Measurements from ENCODE around the gene ITGA11. TPM values are rescaled to one million over a fixed set of nuclear protein-coding genes. Genes with fewer than 3 reads are reported as not detected.

The ITGA11 gene
- total RNA-seq, 4 donors from 2014 or later = 3.3 to 15.8 (median 8.6) TPM

DNA sequence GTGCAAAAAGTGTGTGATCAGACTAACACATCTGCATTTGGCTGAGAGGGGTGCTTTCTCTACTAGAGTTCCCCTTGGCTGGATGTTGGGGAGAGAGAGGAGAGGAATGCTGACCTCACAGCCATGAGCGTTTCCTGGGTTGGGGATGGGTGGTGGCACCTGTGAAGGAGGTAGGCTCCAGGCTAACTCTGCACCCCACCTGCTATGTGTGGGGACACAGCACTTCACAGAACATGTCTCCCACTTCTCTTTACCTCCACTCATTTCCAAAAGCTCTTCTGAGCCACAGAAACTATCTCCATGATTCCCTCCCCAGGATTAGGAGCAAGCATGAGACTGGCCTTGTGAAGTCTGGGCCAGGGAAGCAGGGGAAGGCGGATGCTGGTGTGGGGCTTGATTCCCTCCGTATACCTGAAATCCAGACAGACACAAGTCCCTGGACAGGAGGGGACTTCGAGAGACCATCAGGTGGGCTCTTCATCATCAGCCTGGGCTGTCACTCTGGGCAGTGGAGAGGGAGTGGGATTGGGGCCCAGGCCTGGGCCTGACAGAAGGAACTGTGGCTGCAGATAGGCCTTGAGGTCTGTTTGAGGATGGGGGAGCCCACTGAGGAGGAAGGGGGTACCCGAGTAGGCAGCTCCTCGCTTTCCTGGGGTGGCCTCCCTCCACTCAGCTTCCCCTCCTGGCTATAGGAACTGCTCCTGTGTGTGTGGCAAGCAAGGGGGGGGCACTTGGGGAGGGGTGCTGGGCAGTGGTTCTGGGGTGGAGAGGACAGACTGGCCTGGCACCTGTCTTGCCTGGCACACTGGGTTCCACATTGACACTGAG lies 113.7 kb downstream of the ITGA11 start:
- TF ChIP-seq POLR2AphosphoS5 (IDR thresholded peaks at IDR 0.05) (no peak), POLR2A (IDR thresholded peaks at IDR 0.05; ENCODE audit: low read depth) (no peak), EP300 (IDR thresholded peaks at IDR 0.05) (no peak)
- TF ChIP-seq, protein P1, sequence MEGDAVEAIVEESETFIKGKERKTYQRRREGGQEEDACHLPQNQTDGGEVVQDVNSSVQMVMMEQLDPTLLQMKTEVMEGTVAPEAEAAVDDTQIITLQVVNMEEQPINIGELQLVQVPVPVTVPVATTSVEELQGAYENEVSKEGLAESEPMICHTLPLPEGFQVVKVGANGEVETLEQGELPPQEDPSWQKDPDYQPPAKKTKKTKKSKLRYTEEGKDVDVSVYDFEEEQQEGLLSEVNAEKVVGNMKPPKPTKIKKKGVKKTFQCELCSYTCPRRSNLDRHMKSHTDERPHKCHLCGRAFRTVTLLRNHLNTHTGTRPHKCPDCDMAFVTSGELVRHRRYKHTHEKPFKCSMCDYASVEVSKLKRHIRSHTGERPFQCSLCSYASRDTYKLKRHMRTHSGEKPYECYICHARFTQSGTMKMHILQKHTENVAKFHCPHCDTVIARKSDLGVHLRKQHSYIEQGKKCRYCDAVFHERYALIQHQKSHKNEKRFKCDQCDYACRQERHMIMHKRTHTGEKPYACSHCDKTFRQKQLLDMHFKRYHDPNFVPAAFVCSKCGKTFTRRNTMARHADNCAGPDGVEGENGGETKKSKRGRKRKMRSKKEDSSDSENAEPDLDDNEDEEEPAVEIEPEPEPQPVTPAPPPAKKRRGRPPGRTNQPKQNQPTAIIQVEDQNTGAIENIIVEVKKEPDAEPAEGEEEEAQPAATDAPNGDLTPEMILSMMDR (IDR thresholded peaks at IDR 0.05) = no peak
- no peak overlapping the region for H3K27ac ChIP-seq (replicated peaks in 1 of 4)
- no peak overlapping the region for H3K4me3 ChIP-seq
- intact Hi-C loops (cut with DNase I) = no loop called here
- 84% methylated on average over 4 of the region's 6 CpGs for WGBS
- H3K27me3 ChIP-seq = peaks cover 0 to 34% (median 0%) of the 10 kb centered on the region in 4 donors
- peaks cover 0 to 14% (median 0%) of the 10 kb centered on the region in 4 donors for H3K36me3 ChIP-seq
- H3K4me1 ChIP-seq = peaks cover 0 to 11% (median 9%) of the 10 kb centered on the region in 4 donors
- no peak for DNase-seq (ENCODE audit: extremely low spot score)
- H3K9me3 ChIP-seq = no peaks in the 10 kb centered on the region

DNA sequence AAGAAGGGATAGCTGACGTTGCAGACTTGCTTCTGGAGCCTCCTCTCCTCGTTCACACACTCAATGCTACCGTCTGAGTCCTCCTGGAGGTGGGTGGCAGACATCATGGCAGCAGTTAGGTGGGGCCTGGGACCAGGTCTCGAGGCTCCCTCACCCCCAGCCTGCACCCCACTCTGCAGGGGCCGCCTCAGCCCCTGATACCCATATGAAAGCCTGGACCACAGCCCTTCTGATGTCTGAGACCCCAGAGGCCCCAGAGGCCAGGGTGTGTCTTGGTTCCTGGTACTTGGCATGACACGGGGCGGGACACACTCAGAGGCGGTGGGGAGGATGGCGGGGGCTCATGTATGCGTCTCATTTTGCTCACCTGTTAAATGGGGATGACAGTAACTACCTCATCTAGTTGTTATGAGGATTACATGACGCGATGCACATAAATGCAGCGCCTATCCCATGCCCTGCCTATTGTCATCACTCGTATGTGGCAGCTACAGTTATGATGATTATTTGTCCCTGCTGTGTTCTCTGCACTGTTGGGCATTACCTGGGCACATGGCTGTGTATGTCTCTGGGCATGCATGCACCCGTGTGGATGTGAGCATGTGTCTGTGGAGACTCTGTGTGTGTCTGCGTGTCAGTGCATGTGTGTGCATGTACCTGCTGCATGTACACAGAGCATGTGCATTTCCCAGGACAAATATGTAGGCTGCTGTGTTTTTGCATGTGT lies 114.5 kb downstream of the ITGA11 start:
- H3K36me3 ChIP-seq = peaks cover 0 to 14% (median 0%) of the 10 kb centered on the region in 4 donors
- H3K27ac ChIP-seq (replicated peaks in 1 of 4) = no peak overlapping the region
- H3K4me1 ChIP-seq = peaks cover 0 to 11% (median 9%) of the 10 kb centered on the region in 4 donors
- H3K27me3 ChIP-seq = peaks cover 0 to 36% (median 0%) of the 10 kb centered on the region in 4 donors
- WGBS = 90% methylated on average over 15 of the region's 16 CpGs
- H3K9me3 ChIP-seq = no peaks in the 10 kb centered on the region
- H3K4me3 ChIP-seq = no peak overlapping the region
- DNase-seq (ENCODE audit: extremely low spot score) = no peak
- intact Hi-C loops (cut with DNase I) = no loop called here
- TF ChIP-seq, protein P1 (IDR thresholded peaks at IDR 0.05) = no peak
- no peak for TF ChIP-seq POLR2A (IDR thresholded peaks at IDR 0.05; ENCODE audit: low read depth)
- no peak for TF ChIP-seq POLR2AphosphoS5 (IDR thresholded peaks at IDR 0.05)

DNA sequence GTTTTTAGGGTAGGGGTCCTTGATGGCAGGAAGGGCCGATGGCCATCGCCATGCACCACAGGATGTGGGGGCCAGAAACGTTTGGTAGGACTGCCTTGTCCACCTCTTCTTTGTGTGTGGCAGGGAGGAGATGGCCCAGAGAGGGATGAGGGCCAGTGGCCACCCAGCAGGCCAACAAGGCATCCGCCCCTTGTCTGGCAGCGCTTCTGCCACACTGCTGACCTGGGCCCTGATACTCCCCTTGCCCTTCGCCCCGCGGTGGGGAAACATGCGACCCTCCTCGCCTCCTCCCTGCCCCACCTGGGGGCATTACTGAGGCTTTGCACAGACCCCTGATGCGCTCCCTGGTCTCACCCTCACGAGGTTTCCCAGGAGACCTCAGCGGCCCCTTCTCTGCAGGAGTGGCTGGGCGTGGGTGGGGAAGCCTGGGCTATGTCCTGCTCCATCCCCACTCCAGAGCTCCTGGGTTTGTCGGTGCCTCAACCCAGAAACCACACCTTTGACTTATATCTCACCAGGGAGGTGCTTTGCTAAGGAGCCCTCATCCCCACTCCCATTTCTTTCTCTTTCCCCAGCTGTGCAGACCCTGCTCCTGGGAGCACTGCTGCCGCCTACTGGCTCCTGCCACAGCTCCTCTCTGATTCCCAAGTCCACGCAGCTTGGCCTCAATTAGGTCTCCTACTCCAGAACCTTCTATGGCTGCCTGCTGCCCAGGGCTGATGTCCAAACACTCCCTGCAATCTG lies 115.7 kb downstream of the ITGA11 start:
- TF ChIP-seq POLR2AphosphoS5 (IDR thresholded peaks at IDR 0.05) (no peak), POLR2A (IDR thresholded peaks at IDR 0.05; ENCODE audit: low read depth) (no peak), EP300 (IDR thresholded peaks at IDR 0.05) (no peak)
- TF ChIP-seq, protein P1 (IDR thresholded peaks at IDR 0.05) = peak in 1 of 3 experiments; percentile 14
- Histone ChIP-seq H3K9me3 (no peaks in the 10 kb centered on the region), H3K27ac (replicated peaks in 1 of 4) (no peak overlapping the region), H3K4me1 (peaks cover 0 to 11% (median 9%) of the 10 kb centered on the region in 4 donors), H3K4me3 (no peak overlapping the region), H3K27me3 (peaks cover 0 to 36% (median 0%) of the 10 kb centered on the region in 4 donors), H3K36me3 (peaks cover 0 to 14% (median 0%) of the 10 kb centered on the region in 4 donors)
- no peak for DNase-seq (ENCODE audit: extremely low spot score)
- WGBS = 74% methylated on average over 17 of the region's 17 CpGs
- intact Hi-C loops (cut with DNase I) = no loop called here

DNA sequence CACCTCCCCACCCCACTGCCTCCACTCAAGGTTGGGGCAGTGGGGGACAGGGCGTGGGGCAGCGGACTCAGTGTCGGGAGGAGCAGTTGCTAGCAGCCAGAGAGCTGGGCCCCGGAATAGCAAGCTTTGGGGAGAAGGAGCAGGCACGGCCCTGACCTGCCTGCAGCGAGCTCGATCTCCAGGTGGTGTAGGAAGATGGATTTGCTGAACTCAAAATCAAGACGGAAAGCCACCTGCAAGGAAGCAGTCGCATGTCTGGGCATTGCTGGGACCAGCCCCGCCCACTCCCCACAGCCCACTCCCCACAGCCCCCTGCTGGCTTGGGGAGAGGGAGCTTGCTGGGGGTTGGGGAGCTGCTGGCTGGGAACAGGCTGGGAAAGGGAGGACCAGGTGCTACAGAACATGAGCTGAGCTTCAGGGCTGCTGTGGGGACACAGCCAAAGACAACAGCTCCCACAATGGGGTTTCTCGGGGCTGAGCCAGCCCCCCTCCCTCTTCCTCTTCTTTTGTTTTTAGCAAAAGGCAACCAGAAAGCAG lies 116.4 kb downstream of the ITGA11 start:
- no peak for TF ChIP-seq POLR2AphosphoS5 (IDR thresholded peaks at IDR 0.05)
- no peak for TF ChIP-seq EP300 (IDR thresholded peaks at IDR 0.05)
- TF ChIP-seq POLR2A (IDR thresholded peaks at IDR 0.05; ENCODE audit: low read depth) = no peak
- TF ChIP-seq, protein P1 (IDR thresholded peaks at IDR 0.05) = no peak
- Histone ChIP-seq H3K36me3 (peaks cover 0 to 14% (median 0%) of the 10 kb centered on the region in 4 donors), H3K27me3 (peaks cover 0 to 36% (median 0%) of the 10 kb centered on the region in 4 donors), H3K4me1 (peaks cover 0 to 11% (median 10%) of the 10 kb centered on the region in 4 donors), H3K4me3 (no peak overlapping the region), H3K9me3 (no peaks in the 10 kb centered on the region), H3K27ac (replicated peaks in 1 of 4) (no peak overlapping the region)
- intact Hi-C loops (cut with DNase I) = no loop called here
- 67% methylated on average over 11 of the region's 11 CpGs for WGBS
- DNase-seq (ENCODE audit: extremely low spot score) = no peak
